ENCODE data around the gene TBPL1. TPM values are rescaled to one million over a fixed set of nuclear protein-coding genes. Genes with fewer than 3 reads are reported as not detected.

TBPL1 gene
- total and polyA plus RNA-seq, 2 donors (not counting 1 experiment from before 2014, with no cell fraction given) = 23.3 to 29.6 TPM

GRCh38 chr6:133999305-133999704, 46.3 kb downstream of the TBPL1 start:
- H3K4me2 ChIP-seq (replicated peaks; ENCODE audit: low read depth, low read length, poor library complexity, severe bottlenecking) = no peak overlapping the region
- H4K20me1 ChIP-seq (ENCODE audit: control insufficient read depth, insufficient read depth, low read length, poor library complexity, severe bottlenecking) = no peaks in the 10 kb centered on the region
- Mint-ChIP-seq H3K4me1 (no peaks in the 10 kb centered on the region), H3K27ac (no peak overlapping the region), H3K9me3 (ENCODE audit: insufficient read depth) (no peaks in the 10 kb centered on the region), H3K27me3 (peaks cover 8% of the 10 kb centered on the region), H3K4me3 (no peak overlapping the region)
- intact Hi-C loops (cut with micrococcal nuclease) = no loop called here
- CTCF ChIA-PET = interaction anchor here (1.0 kb wide), 1 partner anchor 1174 kb away, joined by 3 read pairs; no protein-coding TSS in a partner anchor
- H3K9me3 ChIP-seq (ENCODE audit: control extremely low read depth in 1 of 3, control insufficient read depth in 2 of 3, insufficient read depth in 1 of 3, low read length in 2 of 3) = no peaks in the 10 kb centered on the region
- no peaks in the 10 kb centered on the region for H3K27me3 ChIP-seq (replicated peaks in 1 of 4; ENCODE audit: control extremely low read depth in 1 of 4, control insufficient read depth in 3 of 4, insufficient read depth in 4 of 4, low read length in 3 of 4)
- no peak overlapping the region for H2AFZ ChIP-seq (ENCODE audit: insufficient read depth, low read depth, low read length, poor library complexity, severe bottlenecking)
- no peak for ATAC-seq (ENCODE audit: low read depth)
- H3K36me3 ChIP-seq (replicated peaks in 1 of 2; ENCODE audit: control extremely low read depth in 1 of 2, control insufficient read depth in 1 of 2, extremely low read depth in 1 of 2, insufficient read depth in 2 of 2, low read length in 1 of 2) = no peaks in the 10 kb centered on the region
- H3K79me2 ChIP-seq (ENCODE audit: control insufficient read depth, insufficient read depth, low read length) = no peaks in the 10 kb centered on the region
- no peak overlapping the region for H3K9ac ChIP-seq (ENCODE audit: low read length)
- DNase-seq = no peak
- TF ChIP-seq EZH2 (IDR thresholded peaks at IDR 0.05; ENCODE audit: borderline replicate concordance, insufficient read depth, low read depth, low read length, poor library complexity, severe bottlenecking) = no peak
- POLR2A ChIA-PET = interaction anchor here (0.5 kb wide), 1 partner anchor 60 kb away, joined by 5 read pairs; no protein-coding TSS in a partner anchor
- H3K4me1 ChIP-seq (ENCODE audit: control insufficient read depth in 2 of 2, insufficient read depth in 2 of 2, low read length in 2 of 2) = no peaks in the 10 kb centered on the region
- no peak overlapping the region for H3K4me3 ChIP-seq (ENCODE audit: control extremely low read depth in 1 of 5, extremely low read depth in 1 of 5, insufficient read depth in 1 of 5, low read depth in 2 of 5, low read length in 4 of 5)
- H3K27ac ChIP-seq (ENCODE audit: low read length in 2 of 2) = no peak overlapping the region

GRCh38 chr6:134000443-134000842, 47.4 kb downstream of the TBPL1 start:
- no peaks in the 10 kb centered on the region for H3K4me1 ChIP-seq (ENCODE audit: control insufficient read depth in 2 of 2, insufficient read depth in 2 of 2, low read length in 2 of 2)
- H3K27me3 Mint-ChIP-seq = peaks cover 11% of the 10 kb centered on the region
- ATAC-seq (ENCODE audit: low read depth) = no peak
- no peak overlapping the region for H3K9ac ChIP-seq (ENCODE audit: low read length)
- H3K4me2 ChIP-seq (replicated peaks; ENCODE audit: low read depth, low read length, poor library complexity, severe bottlenecking) = no peak overlapping the region
- H3K27me3 ChIP-seq (replicated peaks in 1 of 4; ENCODE audit: control extremely low read depth in 1 of 4, control insufficient read depth in 3 of 4, insufficient read depth in 4 of 4, low read length in 3 of 4) = no peaks in the 10 kb centered on the region
- no peaks in the 10 kb centered on the region for H4K20me1 ChIP-seq (ENCODE audit: control insufficient read depth, insufficient read depth, low read length, poor library complexity, severe bottlenecking)
- no peaks in the 10 kb centered on the region for H3K9me3 Mint-ChIP-seq (ENCODE audit: insufficient read depth)
- TF ChIP-seq EZH2 (IDR thresholded peaks at IDR 0.05; ENCODE audit: borderline replicate concordance, insufficient read depth, low read depth, low read length, poor library complexity, severe bottlenecking) (no peak), CTCF (IDR thresholded peaks at IDR 0.05) (no peak)
- ChIA-PET CTCF (no interaction called here), POLR2A (no interaction called here)
- intact Hi-C loops (cut with micrococcal nuclease) = no loop called here
- no peak for DNase-seq
- no CpG with 5 or more reads among the region's 3 CpGs for WGBS (ENCODE audit: insufficient coverage)
- no peaks in the 10 kb centered on the region for H3K79me2 ChIP-seq (ENCODE audit: control insufficient read depth, insufficient read depth, low read length)
- no peak overlapping the region for H2AFZ ChIP-seq (ENCODE audit: insufficient read depth, low read depth, low read length, poor library complexity, severe bottlenecking)
- no peaks in the 10 kb centered on the region for H3K4me1 Mint-ChIP-seq
- no peak overlapping the region for H3K27ac Mint-ChIP-seq
- H3K27ac ChIP-seq (ENCODE audit: low read length in 2 of 2) = no peak overlapping the region
- no peaks in the 10 kb centered on the region for H3K9me3 ChIP-seq (ENCODE audit: control extremely low read depth in 1 of 3, control insufficient read depth in 2 of 3, insufficient read depth in 1 of 3, low read length in 2 of 3)
- no peak overlapping the region for H3K4me3 Mint-ChIP-seq
- H3K4me3 ChIP-seq (ENCODE audit: control extremely low read depth in 1 of 5, extremely low read depth in 1 of 5, insufficient read depth in 1 of 5, low read depth in 2 of 5, low read length in 4 of 5) = no peak overlapping the region
- H3K36me3 ChIP-seq (replicated peaks in 1 of 2; ENCODE audit: control extremely low read depth in 1 of 2, control insufficient read depth in 1 of 2, extremely low read depth in 1 of 2, insufficient read depth in 2 of 2, low read length in 1 of 2) = no peaks in the 10 kb centered on the region

Data from B cell (primary cell).